ENCODE results near the gene QTRT2.

- TF ChIP-seq EZH2phosphoT487 (IDR thresholded peaks at IDR 0.05; ENCODE audit: insufficient read depth, low read depth) (no peak), EZH2 (IDR thresholded peaks at IDR 0.05; ENCODE audit: insufficient read depth, poor library complexity, severe bottlenecking) (no peak)
Observed at GRCh38 chr3:114101101-114101500, 44.6 kb downstream of the QTRT2 start.

Measured in GM23248 (cell line).